Measurements from ENCODE around the gene DDX10.
"Not testable (repeated sequence)": the region's sequence is repeated elsewhere in the genome, so short reads cannot be mapped to it uniquely, and the experiment has no call there.

DDX10 gene

DNA sequence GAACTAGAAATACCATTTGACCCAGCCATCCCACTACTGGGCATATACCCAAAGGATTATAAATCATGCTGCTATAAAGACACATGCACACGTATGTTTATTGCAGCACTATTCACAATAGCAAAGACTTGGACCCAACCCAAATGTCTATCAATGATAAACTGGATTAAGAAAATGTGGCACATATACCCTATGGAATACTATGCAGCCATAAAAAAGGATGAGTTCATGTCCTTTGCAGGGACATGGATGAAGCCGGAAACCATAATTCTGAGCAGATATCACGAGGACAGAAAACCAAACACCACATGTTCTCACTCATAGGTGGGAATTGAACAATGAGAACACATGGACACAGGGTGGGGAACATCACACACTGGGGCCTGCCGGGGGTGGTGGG is 114.3 kb downstream of the DDX10 start:
- DNase-seq: not testable (repeated sequence)

- DNase-seq: no peak
Observed at GRCh38 chr11:108780119-108780518, 115.2 kb downstream of the DDX10 start.

DNA sequence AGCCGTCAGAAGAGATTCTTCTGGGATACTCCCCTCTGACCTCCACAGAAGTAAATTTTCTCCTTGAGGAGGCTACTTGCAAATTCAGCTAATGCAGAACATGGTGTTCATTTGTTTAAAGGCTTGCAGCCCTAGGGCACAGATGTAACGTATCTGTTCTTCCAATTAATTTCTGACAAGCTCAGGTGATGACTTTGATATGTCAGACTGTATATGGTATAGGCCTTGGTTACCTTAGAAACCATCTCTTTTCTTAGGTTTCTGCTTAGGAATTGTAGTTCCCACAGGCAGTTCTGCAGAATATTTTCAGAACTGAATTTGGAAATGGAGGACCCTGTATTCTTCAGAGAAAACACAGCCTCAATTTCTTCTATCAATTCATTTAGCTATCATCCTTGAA is 117.1 kb downstream of the DDX10 start:
- DNase-seq: no peak

DNA sequence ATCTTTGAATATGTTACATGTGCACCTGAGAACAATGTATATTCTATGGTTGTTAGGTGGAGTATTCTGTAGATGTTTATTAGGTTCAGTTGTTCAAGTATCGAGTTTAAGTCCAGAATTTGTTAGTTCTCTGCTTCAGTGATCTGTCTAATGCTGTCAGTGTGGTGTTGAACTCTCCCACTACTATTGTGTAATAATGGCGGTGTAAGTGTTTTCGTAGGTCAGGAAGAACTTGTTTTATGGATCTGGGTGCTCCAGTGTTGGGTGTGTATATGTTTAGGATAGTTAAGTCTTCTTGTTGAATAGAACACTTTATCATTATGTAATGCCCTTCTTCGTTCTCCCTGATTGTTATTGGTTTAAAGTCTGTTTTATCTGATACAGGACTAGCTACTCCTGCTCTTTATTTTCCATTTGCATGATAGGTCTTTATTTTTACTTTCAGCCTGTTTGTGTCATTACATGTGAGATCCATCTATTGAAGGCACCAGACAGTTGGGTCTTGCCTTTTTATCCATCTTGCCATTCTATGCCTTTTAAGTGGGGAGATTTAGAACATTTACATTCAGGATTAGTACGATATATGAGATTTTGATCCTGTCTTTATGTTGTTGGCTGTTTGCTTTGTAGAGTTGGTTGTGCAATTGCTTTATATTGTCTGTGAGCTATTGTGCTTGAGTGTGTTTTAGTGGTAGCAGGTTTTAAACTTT is 121.6 kb downstream of the DDX10 start:
- DNase-seq: no peak

DNA sequence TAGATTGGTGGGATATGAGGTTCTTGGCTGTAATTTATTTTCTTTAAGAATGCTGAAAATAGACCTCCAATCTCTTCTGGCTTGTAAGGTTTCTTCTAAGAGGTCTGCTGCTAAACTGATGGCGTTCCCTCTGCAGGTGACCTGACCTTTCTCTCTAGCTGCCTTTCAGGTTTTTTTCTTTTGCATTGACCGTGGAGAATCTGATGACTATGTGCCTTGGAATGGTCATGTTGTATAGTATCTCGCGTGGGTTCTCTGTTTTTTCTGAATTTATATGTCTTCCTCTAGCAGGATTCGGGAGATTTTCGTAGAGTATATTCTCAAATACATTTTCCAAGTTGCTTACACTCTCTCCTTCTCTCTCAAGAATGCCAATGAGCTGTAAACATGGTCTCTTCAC is 122.2 kb downstream of the DDX10 start:
- DNase-seq: no peak

- no peak for DNase-seq
Observed at GRCh38 chr11:108788565-108789199, 123.8 kb downstream of the DDX10 start.

DNA sequence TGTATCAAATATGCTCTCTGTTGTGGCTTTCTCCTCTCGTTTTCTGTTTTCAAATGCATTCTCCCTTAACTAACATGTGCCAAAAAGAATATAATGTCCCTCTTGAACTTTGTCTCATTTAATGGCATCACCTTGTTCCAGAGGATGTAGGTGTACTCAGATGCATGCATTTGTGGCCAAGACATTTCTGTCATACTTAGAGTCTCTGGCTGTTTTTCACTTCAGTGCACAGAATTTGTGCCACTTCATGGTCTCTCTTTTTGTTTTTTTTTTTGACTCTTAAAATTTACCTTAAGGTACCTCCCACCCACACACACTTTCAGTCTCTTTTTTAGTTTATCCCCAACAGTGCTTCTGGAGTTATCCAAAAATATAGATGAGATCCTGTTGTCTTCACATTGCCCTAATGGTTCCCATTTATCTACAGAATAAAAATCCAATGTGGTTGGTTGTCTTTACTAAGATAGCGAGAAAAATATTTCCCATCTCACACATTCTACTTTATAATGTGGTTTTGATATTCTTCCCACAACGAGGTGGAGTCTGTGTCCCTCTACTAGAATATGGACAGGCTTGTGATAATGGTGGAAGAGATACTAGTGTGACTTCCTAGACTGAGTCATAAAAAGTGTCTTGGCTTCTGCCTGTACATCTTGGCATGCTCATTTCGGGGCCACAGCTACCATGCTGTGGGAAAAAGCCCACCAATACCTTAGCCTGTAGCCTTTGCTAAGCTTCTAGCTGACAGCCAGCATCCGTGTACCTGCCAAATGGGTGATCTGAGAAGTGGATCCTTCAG is 125.8 kb downstream of the DDX10 start:
- DNase-seq: no peak

DNA sequence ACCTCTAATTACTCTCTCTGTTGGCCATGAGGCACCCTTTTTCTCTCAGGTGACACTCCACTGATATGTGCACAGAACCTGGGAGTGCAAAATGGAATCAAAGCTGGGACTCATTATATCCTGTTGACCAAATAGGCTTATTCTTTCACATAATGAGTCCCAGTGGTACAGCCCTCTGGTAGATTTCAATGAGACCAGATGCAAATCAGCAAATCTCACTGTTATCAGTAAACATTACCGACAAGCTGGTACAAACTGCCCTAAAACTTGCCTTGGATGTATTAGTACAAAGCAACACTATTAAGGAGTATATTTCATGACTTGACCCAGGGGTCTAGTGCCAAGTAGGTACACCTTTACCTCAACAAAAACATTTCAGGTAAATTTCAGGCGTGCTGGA is 128.3 kb downstream of the DDX10 start:
- no peak for DNase-seq

DNA sequence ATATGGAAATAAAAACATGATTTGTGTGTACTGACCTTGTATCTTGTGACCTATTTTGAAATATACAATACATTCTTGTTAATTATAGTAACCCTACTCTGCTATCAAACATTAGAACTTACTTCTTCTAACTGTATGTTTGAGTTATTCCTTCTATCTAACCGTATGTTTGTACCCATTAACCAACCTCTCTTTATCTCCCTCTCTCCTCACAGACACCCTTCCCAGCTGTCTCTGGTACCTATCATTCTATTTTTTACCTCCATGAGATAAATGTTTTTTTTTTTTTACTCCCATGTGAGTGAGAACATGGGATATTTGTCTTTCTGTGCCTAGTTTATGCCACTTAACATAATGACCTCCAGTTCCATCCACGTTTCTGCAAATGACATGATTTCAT is 128.7 kb downstream of the DDX10 start:
- no peak for DNase-seq

DNA sequence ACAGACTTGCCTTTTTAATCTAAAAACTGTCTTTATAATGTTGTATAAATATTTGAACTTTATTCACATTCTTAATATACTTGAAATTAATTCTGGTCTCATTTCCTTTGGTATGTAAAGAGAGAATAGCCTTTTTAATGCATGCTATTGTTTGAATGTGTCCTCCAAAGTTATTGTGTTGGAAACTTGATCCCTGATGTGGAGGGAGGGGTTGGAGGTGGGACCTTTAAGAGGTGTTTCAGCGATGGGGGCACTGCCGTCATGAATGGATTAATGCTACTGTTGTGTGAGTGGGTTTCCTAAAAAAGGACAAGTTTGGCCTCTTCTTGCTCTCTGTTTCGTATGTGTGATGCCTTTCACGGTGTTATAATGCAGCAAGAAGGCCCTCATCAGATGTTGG is 131.7 kb downstream of the DDX10 start:
- DNase-seq: no peak

- DNase-seq: no peak
Observed at GRCh38 chr11:108797578-108798100, 132.8 kb downstream of the DDX10 start.

DNA sequence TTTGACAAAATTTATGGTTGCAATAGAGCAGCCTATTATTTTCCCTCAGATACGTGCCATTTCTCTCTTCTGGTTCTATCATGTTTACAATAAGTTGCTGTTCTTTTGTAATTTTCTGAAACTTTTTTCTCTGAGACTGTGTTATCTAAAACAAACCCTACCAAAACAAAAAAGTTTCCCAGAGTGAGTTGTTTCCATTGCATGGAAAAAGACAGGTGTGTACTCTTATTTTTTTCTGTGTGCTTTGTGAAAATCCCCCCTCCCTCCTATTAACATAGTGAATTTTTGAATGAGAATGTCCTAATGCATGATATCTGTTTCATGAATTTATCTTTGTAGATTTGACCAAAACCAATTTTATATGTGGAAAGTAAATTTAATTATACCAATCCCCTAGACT is 137.6 kb downstream of the DDX10 start:
- no peak for DNase-seq

DNA sequence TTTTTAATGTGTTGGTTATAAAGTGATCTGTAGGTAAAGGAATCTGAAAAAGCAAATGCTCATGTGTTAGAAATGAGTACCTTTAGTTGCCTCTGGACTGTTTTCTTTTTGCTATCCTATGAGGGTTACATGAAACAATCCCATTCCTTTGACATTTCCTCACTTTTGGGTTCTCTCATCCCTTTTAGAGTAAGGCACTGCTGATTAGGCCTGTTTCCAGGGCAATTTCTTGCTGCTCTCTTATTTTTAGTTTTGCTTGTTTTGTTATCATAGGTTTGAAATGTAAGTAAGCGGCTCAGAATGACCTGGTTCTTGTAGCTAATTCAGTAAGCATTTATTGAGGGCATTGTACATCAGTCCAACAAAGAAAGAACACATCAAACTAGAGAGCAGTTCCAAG is 138.9 kb downstream of the DDX10 start:
- no peak for DNase-seq

GRCh38 chr11:108804511-108804910 is 139.6 kb downstream of the DDX10 start:
- DNase-seq: no peak

- no peak for DNase-seq
Observed at GRCh38 chr11:108805030-108805429, 140.2 kb downstream of the DDX10 start.

GRCh38 chr11:108807262-108807661 is 142.4 kb downstream of the DDX10 start:
- DNase-seq: no peak

GRCh38 chr11:108813086-108813485 is 148.2 kb downstream of the DDX10 start:
- DNase-seq: no peak

DNA sequence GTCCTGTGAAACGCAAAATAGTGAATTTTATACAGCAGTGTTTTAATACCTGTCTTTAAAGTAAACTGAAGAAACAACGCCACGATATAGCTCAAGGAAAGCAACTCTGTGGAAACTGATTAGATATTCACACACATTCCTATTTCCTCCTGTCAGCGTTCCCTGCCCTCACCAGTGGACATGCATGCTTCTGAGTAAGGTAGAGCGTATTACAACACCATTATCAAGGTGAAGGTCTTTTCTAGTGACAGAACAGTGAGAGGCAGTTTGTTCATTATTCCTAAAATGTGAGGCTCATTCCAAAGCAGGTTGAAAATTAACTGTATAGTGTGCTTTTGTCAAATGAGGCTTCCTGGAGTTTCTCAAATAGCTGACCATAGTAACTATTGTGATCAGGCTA is 153.1 kb downstream of the DDX10 start:
- DNase-seq: no peak

- no peak for DNase-seq
Observed at GRCh38 chr11:108818971-108819370, 154.1 kb downstream of the DDX10 start.

- no peak for DNase-seq
Observed at GRCh38 chr11:108819957-108820356, 155.1 kb downstream of the DDX10 start.

DNA sequence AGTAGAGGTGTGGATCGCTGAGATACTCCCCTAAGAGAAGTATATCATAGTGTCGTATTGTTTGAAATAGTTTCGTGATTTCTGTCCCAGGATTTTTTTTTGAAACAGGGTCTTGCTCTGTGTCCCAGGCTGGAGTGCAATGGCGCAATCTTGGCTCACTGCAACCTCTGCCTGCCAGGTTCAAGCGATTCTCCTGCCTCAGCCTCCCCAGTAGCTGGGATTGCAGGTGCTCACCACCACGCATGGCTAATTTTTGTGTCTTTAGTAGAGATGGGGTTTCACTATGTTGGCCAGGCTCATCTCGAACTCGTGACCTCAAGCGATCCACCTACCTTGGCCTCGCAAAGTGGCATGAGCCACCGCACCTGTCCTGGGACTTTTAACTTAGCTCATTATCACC is 159.1 kb downstream of the DDX10 start:
- not testable (repeated sequence) for DNase-seq

- DNase-seq: no peak
Observed at GRCh38 chr11:108824545-108824944, 159.7 kb downstream of the DDX10 start.

- no peak for DNase-seq
Observed at GRCh38 chr11:108825381-108825780, 160.5 kb downstream of the DDX10 start.

DNA sequence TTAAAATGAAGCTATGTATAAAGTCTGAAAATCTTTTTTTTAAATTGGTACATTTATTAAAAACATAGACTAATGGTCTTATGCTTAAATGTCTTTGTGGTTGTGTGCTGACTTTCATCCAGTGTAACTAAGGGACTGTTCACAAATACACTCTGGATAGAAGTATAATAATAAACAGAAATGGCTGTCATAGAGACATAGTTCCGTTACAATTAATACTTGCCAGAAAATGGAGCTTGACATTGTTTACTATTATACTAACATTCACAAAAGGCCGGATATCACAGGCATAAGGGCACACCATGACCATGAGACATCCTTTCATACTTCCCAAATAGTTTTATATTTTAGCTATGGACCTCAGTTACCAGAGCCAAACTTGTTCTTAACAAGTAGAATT is 161.3 kb downstream of the DDX10 start:
- DNase-seq: no peak
